ENCODE results near the gene C5orf24. TPM values are rescaled to one million over a fixed set of nuclear protein-coding genes. Genes with fewer than 3 reads are reported as not detected.
"Not testable (repeated sequence)": the region's sequence is repeated elsewhere in the genome, so short reads cannot be mapped to it uniquely, and the experiment has no call there.

The C5orf24 gene
- total RNA-seq, 4 donors from 2014 or later, result 40.2 to 50.0 (median 45.8) TPM

GRCh38 chr5:134844252-134844651 is 1.5 kb upstream of the C5orf24 start:
- Histone ChIP-seq H3K27me3 (no peaks in the 10 kb centered on the region), H3K4me1 (peaks cover 0 to 30% (median 15%) of the 10 kb centered on the region in 4 donors)
- TF ChIP-seq CTCF (IDR thresholded peaks at IDR 0.05), result no peak
- TF ChIP-seq EP300 (IDR thresholded peaks at IDR 0.05), result no peak
- TF ChIP-seq POLR2A (IDR thresholded peaks at IDR 0.05), result no peak

GRCh38 chr5:134845335-134845851 is 375 bp upstream of the C5orf24 start:
- H3K9me3 ChIP-seq, result no peaks in the 10 kb centered on the region
- H3K4me3 ChIP-seq, result peak overlapping the region in 3 of 4 donors; percentile 78 to 97 (median 96)
- WGBS, 2 donors, result 12 to 27% methylated on average over 5 to 9 of the region's 12 CpGs
- H3K4me1 ChIP-seq, result peaks cover 0 to 38% (median 15%) of the 10 kb centered on the region in 4 donors
- no peak for TF ChIP-seq CTCF (IDR thresholded peaks at IDR 0.05)
- TF ChIP-seq EP300 (IDR thresholded peaks at IDR 0.05), result no peak
- no peak for TF ChIP-seq POLR2A (IDR thresholded peaks at IDR 0.05)
- peaks cover 0 to 16% (median 0%) of the 10 kb centered on the region in 3 donors for H3K36me3 ChIP-seq
- no peaks in the 10 kb centered on the region for H3K27me3 ChIP-seq
- DNase-seq (ENCODE audit: low spot score in 2 of 2), result no peak
- peak overlapping the region; percentile 88 to 96 (median 94) for H3K27ac ChIP-seq

More at GRCh38 chr5:134844252-134844651, 1.5 kb upstream of the C5orf24 start:
- H3K9me3 ChIP-seq, result no peaks in the 10 kb centered on the region
- no peak overlapping the region for H3K4me3 ChIP-seq
- DNase-seq (ENCODE audit: low spot score in 2 of 2), result no peak
- WGBS, 2 donors, result 84 to 90% methylated on average over 1 of the region's 1 CpG
- peaks cover 0 to 23% (median 0%) of the 10 kb centered on the region in 3 donors for H3K36me3 ChIP-seq
- H3K27ac ChIP-seq, result no peak overlapping the region

- TF ChIP-seq EP300 (IDR thresholded peaks at IDR 0.05) (no peak), CTCF (IDR thresholded peaks at IDR 0.05) (no peak), POLR2A (IDR thresholded peaks at IDR 0.05) (no peak)
- H3K4me3 ChIP-seq, result peak overlapping the region; percentile 78 to 97 (median 87)
- peak overlapping the region; percentile 88 to 96 (median 94) for H3K27ac ChIP-seq
- DNase-seq (ENCODE audit: low spot score in 2 of 2), result no peak
- H3K27me3 ChIP-seq, result no peaks in the 10 kb centered on the region
- H3K9me3 ChIP-seq, result no peaks in the 10 kb centered on the region
- peaks cover 0 to 12% (median 0%) of the 10 kb centered on the region in 3 donors for H3K36me3 ChIP-seq
- peaks cover 0 to 48% (median 18%) of the 10 kb centered on the region in 4 donors for H3K4me1 ChIP-seq
- WGBS, 2 donors, result 0 to 2% methylated on average over 11 of the region's 11 CpGs
Measured at GRCh38 chr5:134846641-134846960, 833 bp downstream of the C5orf24 start.

- not testable (repeated sequence) for H3K4me3 ChIP-seq; H3K27ac ChIP-seq; H3K27me3 ChIP-seq; DNase-seq (ENCODE audit: low spot score in 2 of 2); H3K9me3 ChIP-seq
- 84 to 85% methylated on average over 7 of the region's 7 CpGs for WGBS, 2 donors
- H3K4me1 ChIP-seq, result peaks cover 0 to 58% (median 19%) of the 10 kb centered on the region in 4 donors
- peaks cover 0 to 30% (median 2%) of the 10 kb centered on the region in 3 donors for H3K36me3 ChIP-seq
Measured at GRCh38 chr5:134849434-134849933, 3.7 kb downstream of the C5orf24 start.

- Histone ChIP-seq H3K4me3 (no peak overlapping the region), H3K36me3 (peaks cover 0 to 48% (median 2%) of the 10 kb centered on the region in 3 donors), H3K27me3 (no peaks in the 10 kb centered on the region), H3K9me3 (no peaks in the 10 kb centered on the region), H3K27ac (no peak overlapping the region), H3K4me1 (peaks cover 0 to 55% (median 15%) of the 10 kb centered on the region in 4 donors)
- WGBS, 2 donors, result 45 to 59% methylated on average over 1 of the region's 1 CpG
- DNase-seq (ENCODE audit: low spot score in 2 of 2), result no peak
- peak in 1 of 5 experiments; percentile 28 for TF ChIP-seq CTCF (IDR thresholded peaks at IDR 0.05)
- no peak for TF ChIP-seq POLR2A (IDR thresholded peaks at IDR 0.05)
- no peak for TF ChIP-seq EP300 (IDR thresholded peaks at IDR 0.05)
Measured at GRCh38 chr5:134851307-134851923, 5.6 kb downstream of the C5orf24 start.

GRCh38 chr5:134856465-134856864 is 10.7 kb downstream of the C5orf24 start:
- H3K36me3 ChIP-seq, result peaks cover 0 to 80% (median 2%) of the 10 kb centered on the region in 3 donors
- H3K27me3 ChIP-seq; H3K27ac ChIP-seq; DNase-seq (ENCODE audit: low spot score in 2 of 2); H3K9me3 ChIP-seq; H3K4me3 ChIP-seq: not testable (repeated sequence)
- 89 to 91% methylated on average over 7 of the region's 7 CpGs for WGBS, 2 donors
- H3K4me1 ChIP-seq, result peaks cover 0 to 33% (median 2%) of the 10 kb centered on the region in 4 donors
